ENCODE results near the gene CD47.

- TF ChIP-seq TEAD4 (CRISPR knock-in tag; IDR thresholded peaks at IDR 0.05) (no peak), GABPB1 (CRISPR knock-in tag; IDR thresholded peaks at IDR 0.05) (no peak)
Observed at GRCh38 chr3:108022256-108023150, 68.3 kb downstream of the CD47 start.
